Neural cell (in vitro differentiated cells): ENCODE data around the gene PPP1CA. TPM values are rescaled to one million over a fixed set of nuclear protein-coding genes. Genes with fewer than 3 reads are reported as not detected.

ENCODE experiments used
- H2AFZ ChIP-seq: fragments of 200-600, 300-800 bp; sonication (generic), shearing (Covaris generic); 2 replicates; pipeline ENCODE4 v1.6.0; 2014; ENCODE audit warnings: low read depth, mild to moderate bottlenecking, antibody characterized with exemption, low read length, moderate library complexity
- H3F3A ChIP-seq: fragments of 200-600 bp; shearing (Covaris generic); 2 replicates; pipeline ENCODE4 v1.6.1; 2016; ENCODE audit warnings: mild to moderate bottlenecking, moderate library complexity, mixed read lengths, antibody characterized with exemption, low read length; ENCODE audit not compliant: insufficient read depth, poor library complexity, severe bottlenecking
- H3K27ac ChIP-seq: fragments of 200-600, 300-800 bp; sonication (generic), shearing (Covaris generic); 2 replicates; pipeline ENCODE4 v1.5.1; 2014; ENCODE audit warnings: mild to moderate bottlenecking, low read length, moderate library complexity
- H3K27me3 ChIP-seq: fragments of 300-800, 200-600 bp; sonication (generic), shearing (Covaris generic); 2 replicates; pipeline ENCODE4 v1.6.0; 2014; ENCODE audit warnings: mild to moderate bottlenecking, low read depth, low read length, moderate library complexity; ENCODE audit not compliant: insufficient read depth
- H3K36me3 ChIP-seq: fragments of 300-800, 200-600 bp; sonication (generic), shearing (Covaris generic); 2 replicates; pipeline ENCODE4 v1.5.1; 2014; ENCODE audit warnings: mild to moderate bottlenecking, antibody characterized with exemption, low read length, moderate library complexity; ENCODE audit not compliant: insufficient read depth
- H3K4me2 ChIP-seq: fragments of 300-800, 200-600 bp; sonication (generic), shearing (Covaris generic); 2 replicates; pipeline ENCODE4 v1.6.0; 2014; ENCODE audit warnings: mild to moderate bottlenecking, low read length
- H3K4me3 ChIP-seq: fragments of 300-800, 200-600 bp; sonication (generic), shearing (Covaris generic); 2 replicates; pipeline ENCODE4 v1.5.1; 2014; ENCODE audit warnings: mild to moderate bottlenecking, low read length, moderate library complexity
- H3K79me2 ChIP-seq: fragments of 200-600 bp; shearing (Covaris generic); replicated peaks from 2 replicates; pipeline ENCODE4 v1.6.0; 2014; ENCODE audit warnings: mild to moderate bottlenecking, low read length, moderate library complexity; ENCODE audit not compliant: insufficient read depth
- H3K9ac ChIP-seq: fragments of 300-800, 200-600 bp; sonication (generic), shearing (Covaris generic); 2 replicates; pipeline ENCODE4 v1.6.1; 2016; ENCODE audit warnings: mild to moderate bottlenecking, low read length, mixed read lengths
- H3K9me2 ChIP-seq: fragments of 200-600 bp; shearing (Covaris generic); 2 replicates; pipeline ENCODE4 v1.6.1; 2016; ENCODE audit warnings: mild to moderate bottlenecking, low read length, mixed read lengths; ENCODE audit not compliant: insufficient read depth
- H3K9me3 ChIP-seq: fragments of 200-600, 300-800 bp; sonication (generic), shearing (Covaris generic); 2 replicates; pipeline ENCODE4 v1.6.1; 2016; ENCODE audit warnings: mild to moderate bottlenecking, mixed run types, low read length, moderate library complexity, mixed read lengths
- H4K20me1 ChIP-seq: fragments of 200-600 bp; shearing (Covaris generic); 2 replicates; pipeline ENCODE4 v1.6.1; 2016; ENCODE audit warnings: mild to moderate bottlenecking, mixed run types; ENCODE audit not compliant: insufficient read depth
- EP300 ChIP-seq: fragments of 450-650 bp; conservative IDR thresholded peaks from 2 replicates; pipeline ENCODE4 v1.6.1; 2014; ENCODE audit warnings: antibody characterized with exemption, mild to moderate bottlenecking, moderate library complexity; ENCODE audit not compliant: poor library complexity, severe bottlenecking
- EZH2 ChIP-seq: fragments of 200-600, 300-800 bp; shearing (Covaris generic), sonication (generic); IDR thresholded peaks from 2 replicates; pipeline ENCODE4 v1.6.1; 2014; ENCODE audit warnings: antibody characterized with exemption, low read length, borderline replicate concordance, mild to moderate bottlenecking; ENCODE audit not compliant: insufficient read depth, poor library complexity, severe bottlenecking
- MXI1 ChIP-seq: fragments of 450-650 bp; conservative IDR thresholded peaks from 2 replicates; pipeline ENCODE4 v1.6.1; 2014; ENCODE audit warnings: antibody characterized with exemption, mild to moderate bottlenecking; ENCODE audit not compliant: poor library complexity, severe bottlenecking
- POLR2AphosphoS5 ChIP-seq: IDR thresholded peaks from 2 replicates; pipeline ENCODE4 v1.6.1; 2012
- RAD21 ChIP-seq: fragments of 450-650 bp; conservative IDR thresholded peaks from 2 replicates; pipeline ENCODE4 v1.6.1; 2014; ENCODE audit warnings: antibody characterized with exemption, mild to moderate bottlenecking, moderate library complexity
- SMC3 ChIP-seq: fragments of 450-650 bp; conservative IDR thresholded peaks from 2 replicates; pipeline ENCODE4 v1.6.1; 2014; ENCODE audit warnings: antibody characterized with exemption, mild to moderate bottlenecking, moderate library complexity; ENCODE audit not compliant: poor library complexity
- TAF1 ChIP-seq: IDR thresholded peaks from 2 replicates; pipeline ENCODE4 v1.6.1; 2012; ENCODE audit warnings: low read depth
- polyA plus RNA-seq: library from polyadenylated mRNA; depleted of rRNA; stranded (reverse); fragments of >200 nt; gene quantifications from 2 replicates; pipeline ENCODE4 v1.2.3, GENCODE V29; 2014
- TF ChIP-seq, protein P1 (sequence below): IDR thresholded peaks from 2 replicates; pipeline ENCODE4 v1.6.1; 2012; ENCODE audit warnings: borderline replicate concordance
- TF ChIP-seq, protein P2 (sequence below): fragments of 450-650 bp; IDR thresholded peaks from 2 replicates; pipeline ENCODE4 v1.5.1; 2014; ENCODE audit warnings: antibody characterized with exemption, mild to moderate bottlenecking, moderate library complexity; ENCODE audit not compliant: poor library complexity, severe bottlenecking

Gene PPP1CA
- polyA plus RNA-seq, 1 donor from 2014 or later: 106 TPM

DNA sequence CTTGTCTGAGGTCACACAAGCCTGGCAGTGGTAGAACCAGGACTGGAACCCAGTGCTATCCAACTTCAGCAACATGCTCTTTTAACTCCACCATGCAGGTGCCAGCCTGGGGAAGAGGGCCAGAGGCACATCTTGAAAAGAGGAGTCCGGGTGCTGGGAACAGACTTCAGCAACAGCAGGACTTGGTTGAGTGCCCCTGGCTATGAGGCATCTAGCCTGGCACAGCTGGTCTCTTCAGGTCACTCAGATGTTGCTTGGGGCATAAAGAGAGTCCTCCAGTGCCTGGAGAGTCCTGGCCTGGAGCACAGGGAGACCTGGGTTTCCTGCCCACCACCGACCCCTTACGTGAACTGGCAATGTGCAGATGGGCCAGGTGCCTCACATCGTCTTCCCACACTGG lies 23.1 kb downstream of the PPP1CA start:
- TF ChIP-seq, protein P1, sequence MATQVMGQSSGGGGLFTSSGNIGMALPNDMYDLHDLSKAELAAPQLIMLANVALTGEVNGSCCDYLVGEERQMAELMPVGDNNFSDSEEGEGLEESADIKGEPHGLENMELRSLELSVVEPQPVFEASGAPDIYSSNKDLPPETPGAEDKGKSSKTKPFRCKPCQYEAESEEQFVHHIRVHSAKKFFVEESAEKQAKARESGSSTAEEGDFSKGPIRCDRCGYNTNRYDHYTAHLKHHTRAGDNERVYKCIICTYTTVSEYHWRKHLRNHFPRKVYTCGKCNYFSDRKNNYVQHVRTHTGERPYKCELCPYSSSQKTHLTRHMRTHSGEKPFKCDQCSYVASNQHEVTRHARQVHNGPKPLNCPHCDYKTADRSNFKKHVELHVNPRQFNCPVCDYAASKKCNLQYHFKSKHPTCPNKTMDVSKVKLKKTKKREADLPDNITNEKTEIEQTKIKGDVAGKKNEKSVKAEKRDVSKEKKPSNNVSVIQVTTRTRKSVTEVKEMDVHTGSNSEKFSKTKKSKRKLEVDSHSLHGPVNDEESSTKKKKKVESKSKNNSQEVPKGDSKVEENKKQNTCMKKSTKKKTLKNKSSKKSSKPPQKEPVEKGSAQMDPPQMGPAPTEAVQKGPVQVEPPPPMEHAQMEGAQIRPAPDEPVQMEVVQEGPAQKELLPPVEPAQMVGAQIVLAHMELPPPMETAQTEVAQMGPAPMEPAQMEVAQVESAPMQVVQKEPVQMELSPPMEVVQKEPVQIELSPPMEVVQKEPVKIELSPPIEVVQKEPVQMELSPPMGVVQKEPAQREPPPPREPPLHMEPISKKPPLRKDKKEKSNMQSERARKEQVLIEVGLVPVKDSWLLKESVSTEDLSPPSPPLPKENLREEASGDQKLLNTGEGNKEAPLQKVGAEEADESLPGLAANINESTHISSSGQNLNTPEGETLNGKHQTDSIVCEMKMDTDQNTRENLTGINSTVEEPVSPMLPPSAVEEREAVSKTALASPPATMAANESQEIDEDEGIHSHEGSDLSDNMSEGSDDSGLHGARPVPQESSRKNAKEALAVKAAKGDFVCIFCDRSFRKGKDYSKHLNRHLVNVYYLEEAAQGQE: no peak
- TF ChIP-seq MXI1: no peak
- TF ChIP-seq, protein P2, sequence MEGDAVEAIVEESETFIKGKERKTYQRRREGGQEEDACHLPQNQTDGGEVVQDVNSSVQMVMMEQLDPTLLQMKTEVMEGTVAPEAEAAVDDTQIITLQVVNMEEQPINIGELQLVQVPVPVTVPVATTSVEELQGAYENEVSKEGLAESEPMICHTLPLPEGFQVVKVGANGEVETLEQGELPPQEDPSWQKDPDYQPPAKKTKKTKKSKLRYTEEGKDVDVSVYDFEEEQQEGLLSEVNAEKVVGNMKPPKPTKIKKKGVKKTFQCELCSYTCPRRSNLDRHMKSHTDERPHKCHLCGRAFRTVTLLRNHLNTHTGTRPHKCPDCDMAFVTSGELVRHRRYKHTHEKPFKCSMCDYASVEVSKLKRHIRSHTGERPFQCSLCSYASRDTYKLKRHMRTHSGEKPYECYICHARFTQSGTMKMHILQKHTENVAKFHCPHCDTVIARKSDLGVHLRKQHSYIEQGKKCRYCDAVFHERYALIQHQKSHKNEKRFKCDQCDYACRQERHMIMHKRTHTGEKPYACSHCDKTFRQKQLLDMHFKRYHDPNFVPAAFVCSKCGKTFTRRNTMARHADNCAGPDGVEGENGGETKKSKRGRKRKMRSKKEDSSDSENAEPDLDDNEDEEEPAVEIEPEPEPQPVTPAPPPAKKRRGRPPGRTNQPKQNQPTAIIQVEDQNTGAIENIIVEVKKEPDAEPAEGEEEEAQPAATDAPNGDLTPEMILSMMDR: no peak
- no peak for TF ChIP-seq EP300
- TF ChIP-seq POLR2AphosphoS5: no peak
- TF ChIP-seq EZH2: no peak
- TF ChIP-seq TAF1: no peak
- TF ChIP-seq RAD21: no peak
- no peak for TF ChIP-seq SMC3
- H3K9ac ChIP-seq: no peak overlapping the region
- no peaks in the 10 kb centered on the region for H3F3A ChIP-seq

DNA sequence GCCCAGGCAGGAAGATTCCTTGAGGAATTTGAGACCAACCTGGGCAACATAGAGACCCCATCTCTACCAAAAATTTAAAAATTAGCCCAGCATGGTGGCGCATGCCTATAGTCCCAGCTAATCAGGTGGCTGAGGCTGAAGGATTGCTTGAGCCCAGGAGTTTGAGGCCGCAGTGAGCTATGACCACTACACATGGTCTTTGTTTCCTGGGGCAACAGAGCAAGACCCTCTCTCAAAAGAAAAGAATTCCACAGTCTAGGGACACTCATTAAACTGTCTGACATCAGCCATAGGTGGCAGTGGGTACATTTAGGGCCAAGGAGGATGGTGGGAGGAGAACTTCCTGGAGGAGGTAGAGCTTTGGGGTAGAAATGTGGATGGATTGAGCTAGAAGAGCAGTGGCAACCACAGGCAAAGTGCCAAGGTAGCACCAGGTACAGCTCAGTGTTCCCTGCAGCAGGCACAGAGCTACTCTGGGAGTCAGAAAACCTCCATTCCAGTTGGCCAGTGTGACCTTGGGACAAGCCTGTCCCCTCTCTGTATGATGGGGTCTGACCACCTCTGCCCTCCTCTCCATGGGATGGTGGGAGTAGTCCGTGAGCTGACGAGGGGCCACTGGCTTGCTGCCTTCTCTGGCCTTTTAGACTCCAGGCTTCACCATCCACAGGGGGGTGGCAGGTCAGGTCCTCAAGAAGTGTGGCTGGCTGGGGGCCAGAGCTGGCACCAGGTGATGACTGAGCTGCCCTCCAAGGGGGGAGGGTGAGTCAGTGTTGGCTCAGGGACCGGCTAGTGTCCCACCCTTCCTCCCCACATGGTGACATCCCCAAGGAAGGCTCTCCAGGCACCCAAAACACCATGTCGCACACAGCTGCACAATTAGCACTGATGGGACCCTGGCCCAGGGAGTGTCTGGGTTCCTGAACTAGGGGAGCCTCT lies 24.5 kb downstream of the PPP1CA start:
- Histone ChIP-seq H4K20me1 (no peaks in the 10 kb centered on the region), H3K36me3 (no peaks in the 10 kb centered on the region), H3K27ac (no peak overlapping the region), H3K4me3 (no peak overlapping the region), H2AFZ (no peak overlapping the region), H3K27me3 (peaks cover 35% of the 10 kb centered on the region), H3F3A (no peaks in the 10 kb centered on the region), H3K4me2 (no peak overlapping the region), H3K9ac (no peak overlapping the region), H3K9me2 (no peaks in the 10 kb centered on the region), H3K79me2 (no peaks in the 10 kb centered on the region), H3K9me3 (no peaks in the 10 kb centered on the region)
- TF ChIP-seq, protein P1: no peak
- no peak for TF ChIP-seq SMC3
- no peak for TF ChIP-seq RAD21
- TF ChIP-seq TAF1: no peak
- no peak for TF ChIP-seq MXI1
- no peak for TF ChIP-seq EZH2
- TF ChIP-seq, protein P2: no peak
- no peak for TF ChIP-seq POLR2AphosphoS5
- TF ChIP-seq EP300: no peak

More for the DNA sequence above, 23.1 kb downstream of the PPP1CA start:
- no peaks in the 10 kb centered on the region for H3K36me3 ChIP-seq
- no peak overlapping the region for H3K4me2 ChIP-seq
- H2AFZ ChIP-seq: no peak overlapping the region
- no peaks in the 10 kb centered on the region for H3K79me2 ChIP-seq
- no peak overlapping the region for H3K27ac ChIP-seq
- no peaks in the 10 kb centered on the region for H3K9me2 ChIP-seq
- H3K4me3 ChIP-seq: no peak overlapping the region
- H3K9me3 ChIP-seq: no peaks in the 10 kb centered on the region
- H4K20me1 ChIP-seq: no peaks in the 10 kb centered on the region
- peaks cover 27% of the 10 kb centered on the region for H3K27me3 ChIP-seq
